Pancreas (tissue), 10 donors: ENCODE results near the gene INO80. TPM values are rescaled to one million over a fixed set of nuclear protein-coding genes. Genes with fewer than 3 reads are reported as not detected.

Experiments
- ATAC-seq, 4 donors: fragments of 200-7000 bp; cut with Tn5 transposase; one replicate each; pipeline versions ENCODE4 v1.8.0 to v1.9.1; 2020; ENCODE audit warnings: mild to moderate bottlenecking in 4 of 4, moderate library complexity in 4 of 4
- DNase-seq, 6 donors: peaks; one replicate each; pipeline ENCODE4 v3.0.0-alpha.2; 2020
- FAIRE-seq: peaks from 2 replicates; lab custom pipeline; 2012; peaks lifted over from hg19 to GRCh38; lab: Jason Lieb, UNC
- H3K27ac ChIP-seq, 4 donors: fragments of 200-600 bp; sonication (generic); 1 replicate in 3 of 4; 2 replicates in 1 of 4; pipeline versions ENCODE4 v1.5.0 to v1.8.0; 2020
- H3K27me3 ChIP-seq, 4 donors: fragments of 200-600 bp; one replicate each; pipeline ENCODE4 v1.8.0; 2021
- H3K36me3 ChIP-seq, 3 donors: fragments of 200-600 bp; sonication (generic) in 1 of 3; one replicate each; pipeline versions ENCODE4 v1.5.0 to v1.8.0; 2020 to 2021
- H3K4me1 ChIP-seq, 3 donors: fragments of 200-600 bp; one replicate each; pipeline ENCODE4 v1.8.0; 2021
- H3K4me3 ChIP-seq, 4 donors: fragments of 200-600 bp; sonication (generic) in 2 of 4; one replicate each; pipeline versions ENCODE4 v1.5.0 to v1.8.0; 2020 to 2021
- H3K9me3 ChIP-seq, 4 donors: fragments of 200-600 bp; one replicate each; pipeline ENCODE4 v1.8.0; 2021
- CTCF ChIP-seq, 4 donors: fragments of 200-600 bp; sonication (generic) in 3 of 4; IDR thresholded peaks; one replicate each; pipeline versions ENCODE4 v1.5.0 to v1.8.0; 2021; ENCODE audit warnings: antibody characterized with exemption in 4 of 4
- WGBS, 2 donors: extraction: QIAGEN DNeasy Blood & Tissue Kit; methylation state at CpG; one replicate each; pipeline ENCODE4 v1.1.7; 2013; 5-methylcytosine and 5-hydroxymethylcytosine counted together
- intact Hi-C, 3 donors: fragments of 100-400 bp; cut with DNase I; formaldehyde crosslinking; loops; one replicate each; pipeline versions ENCODE4 v1.11.1 to v1.14.2; 2022
- polyA plus RNA-seq, 2 donors: library from polyadenylated mRNA; stranded (reverse); fragments of 200-250 nt; gene quantifications; one replicate each; pipeline ENCODE4 v1.2.3, GENCODE V29; 2013
- total RNA-seq, 6 donors: library from RNA; stranded (reverse); fragmentation: NEBNext Ultra II Directional in 4 of 6; extraction: Animal tissue kit (Norgen Biotek cat#: 25700) in 4 of 6; gene quantifications; one replicate each; pipeline versions ENCODE4 v1.2.1 to v1.2.4, GENCODE V29; 2021 to 2023
- donor health status: healthy with polysubstance abuse.
- donor health status: DM: no; HTN: no; CAD: no; lungs with moderate emphysema.
- donor health status: DM: no; HTN: no; CAD: no.
- donor health status: control.
- donor health status: control.
- donor health status: Bipolar disorder and iron deficiency.
- donor health status: DM: yes; HTN: yes; CAD: no.
- donor health status: DM: no; HTN: no; CAD: no.
- donor health status: DM: no; HTN: no; CAD: no.
- donor health status: DM: yes; HTN: yes; CAD: no.

The INO80 gene
- total and polyA plus RNA-seq, 8 donors, result 4.7 to 11.7 (median 7.5) TPM

- Histone ChIP-seq H3K27ac (peak overlapping the region in 1 of 4 donors; percentile 80), H3K4me1 (peaks cover 0 to 12% (median 0%) of the 10 kb centered on the region in 3 donors), H3K27me3 (no peaks in the 10 kb centered on the region), H3K9me3 (no peaks in the 10 kb centered on the region), H3K36me3 (no peaks in the 10 kb centered on the region), H3K4me3 (no peak overlapping the region)
- intact Hi-C loops, result no loop called here
- no peak for ATAC-seq
- WGBS, 2 donors, result 76 to 77% methylated on average over 15 of the region's 15 CpGs
- no peak for TF ChIP-seq CTCF (IDR thresholded peaks at IDR 0.05)
- no peak for FAIRE-seq
- DNase-seq, result peak in 2 of 6 donors; percentile 51 to 65
These were observed 175.7 kb downstream of the INO80 start for GRCh38 chr15:40940296-40940801.

- ATAC-seq (no peak), DNase-seq (peak in 1 of 6 donors; percentile 39), FAIRE-seq (no peak)
- no peaks in the 10 kb centered on the region for H3K9me3 ChIP-seq
- no peak overlapping the region for H3K4me3 ChIP-seq
- H3K27ac ChIP-seq, result no peak overlapping the region
- no peaks in the 10 kb centered on the region for H3K27me3 ChIP-seq
- WGBS, 2 donors, result 88 to 96% methylated on average over 6 of the region's 6 CpGs
- peaks cover 0 to 6% (median 0%) of the 10 kb centered on the region in 3 donors for H3K4me1 ChIP-seq
- intact Hi-C loops, result no loop called here
- TF ChIP-seq CTCF (IDR thresholded peaks at IDR 0.05), result no peak
- no peaks in the 10 kb centered on the region for H3K36me3 ChIP-seq
These were observed 177.6 kb downstream of the INO80 start for GRCh38 chr15:40938536-40938870.

- H3K27ac ChIP-seq, result no peak overlapping the region
- DNase-seq (peak in 2 of 6 donors; percentile 54 to 65), ATAC-seq (peak in 2 of 4 donors; percentile 16 to 21), FAIRE-seq (no peak)
- H3K36me3 ChIP-seq, result no peaks in the 10 kb centered on the region
- H3K27me3 ChIP-seq, result no peaks in the 10 kb centered on the region
- peaks cover 0 to 6% (median 0%) of the 10 kb centered on the region in 3 donors for H3K4me1 ChIP-seq
- TF ChIP-seq CTCF (IDR thresholded peaks at IDR 0.05), result peak in 1 of 4 donors; percentile 27
- no peaks in the 10 kb centered on the region for H3K9me3 ChIP-seq
- WGBS, 2 donors, result 64% methylated on average over 19 of the region's 19 CpGs
- intact Hi-C loops, result no loop called here
- no peak overlapping the region for H3K4me3 ChIP-seq
These were observed 178.1 kb downstream of the INO80 start for GRCh38 chr15:40937762-40938535.

GRCh38 chr15:40936709-40937666 lies 179.1 kb downstream of the INO80 start:
- no peaks in the 10 kb centered on the region for H3K36me3 ChIP-seq
- ATAC-seq, result no peak
- DNase-seq, result peak in 1 of 6 donors; percentile 31
- 80 to 85% methylated on average over 15 of the region's 15 CpGs for WGBS, 2 donors
- peaks cover 0 to 6% (median 0%) of the 10 kb centered on the region in 3 donors for H3K4me1 ChIP-seq
- no peak overlapping the region for H3K27ac ChIP-seq
- H3K27me3 ChIP-seq, result no peaks in the 10 kb centered on the region
- no peaks in the 10 kb centered on the region for H3K9me3 ChIP-seq
- FAIRE-seq, result no peak
- TF ChIP-seq CTCF (IDR thresholded peaks at IDR 0.05), result no peak
- no peak overlapping the region for H3K4me3 ChIP-seq
- intact Hi-C loops, result no loop called here
